ENCODE measurements around the gene AGAP3. TPM values are rescaled to one million over a fixed set of nuclear protein-coding genes. Genes with fewer than 3 reads are reported as not detected.
A peak's percentile ranks its signal among the peaks of the same experiment; 100 is the strongest.

The AGAP3 gene
- total and polyA plus RNA-seq, 4 experiments from 2014 or later = 3.0 to 65.8 (median 31.2) TPM

GRCh38 chr7:151177310-151177709 is 91.0 kb downstream of the AGAP3 start:
- H3K27me3 Mint-ChIP-seq = peaks cover 14 to 17% of the 10 kb centered on the region in 2 donors
- no peak overlapping the region for H3K4me3 ChIP-seq (ENCODE audit: low read length in 2 of 2)
- peaks cover 6 to 12% (median 9%) of the 10 kb centered on the region in 4 donors for H3K4me1 Mint-ChIP-seq
- POLR2A ChIA-PET (ENCODE audit: partially characterized antibody) = no interaction called here
- no peaks in the 10 kb centered on the region for H3K27me3 ChIP-seq (ENCODE audit: insufficient read depth, low read length)
- no peak overlapping the region for H3K4me3 Mint-ChIP-seq
- no peaks in the 10 kb centered on the region for H3K9me3 Mint-ChIP-seq
- H3K36me3 Mint-ChIP-seq = no peaks in the 10 kb centered on the region
- intact Hi-C loops (cut with micrococcal nuclease) = no loop called here
- no peak overlapping the region for H3K27ac ChIP-seq (ENCODE audit: low read depth, low read length)
- H3K4me1 ChIP-seq (ENCODE audit: insufficient read depth, low read length) = no peaks in the 10 kb centered on the region
- H3K36me3 ChIP-seq (ENCODE audit: insufficient read depth, low read length) = no peaks in the 10 kb centered on the region
- no peak overlapping the region for H3K27ac Mint-ChIP-seq
- CTCF ChIA-PET (ENCODE audit: partially characterized antibody) = interaction anchor here (1.3 kb wide), 1 partner anchor 67 kb away, joined by 3 read pairs; no protein-coding TSS in a partner anchor
- H3K9me3 ChIP-seq (ENCODE audit: control insufficient read depth in 1 of 2, low read length in 2 of 2) = no peaks in the 10 kb centered on the region
- DNase-seq = no peak

GRCh38 chr7:151178236-151178635 is 92.0 kb downstream of the AGAP3 start:
- H3K4me3 ChIP-seq (ENCODE audit: low read length in 2 of 2) = no peak overlapping the region
- Mint-ChIP-seq H3K27me3 (peaks cover 6 to 11% of the 10 kb centered on the region in 2 donors), H3K27ac (no peak overlapping the region), H3K4me3 (no peak overlapping the region), H3K36me3 (no peaks in the 10 kb centered on the region), H3K9me3 (no peaks in the 10 kb centered on the region), H3K4me1 (peaks cover 0 to 4% (median 1%) of the 10 kb centered on the region in 4 donors)
- no peaks in the 10 kb centered on the region for H3K9me3 ChIP-seq (ENCODE audit: control insufficient read depth in 1 of 2, low read length in 2 of 2)
- intact Hi-C loops (cut with micrococcal nuclease) = no loop called here
- no peak overlapping the region for H3K27ac ChIP-seq (ENCODE audit: low read depth, low read length)
- H3K4me1 ChIP-seq (ENCODE audit: insufficient read depth, low read length) = no peaks in the 10 kb centered on the region
- no peaks in the 10 kb centered on the region for H3K36me3 ChIP-seq (ENCODE audit: insufficient read depth, low read length)
- CTCF ChIA-PET (ENCODE audit: partially characterized antibody) = interaction anchor here (0.6 kb wide), 1 partner anchor 43 kb away, joined by 3 read pairs; no protein-coding TSS in a partner anchor
- POLR2A ChIA-PET (ENCODE audit: partially characterized antibody) = no interaction called here
- DNase-seq = no peak
- no peaks in the 10 kb centered on the region for H3K27me3 ChIP-seq (ENCODE audit: insufficient read depth, low read length)

- Mint-ChIP-seq H3K27ac (peak overlapping the region in 1 of 7 donors; percentile 17), H3K4me3 (no peak overlapping the region), H3K36me3 (no peaks in the 10 kb centered on the region), H3K27me3 (peaks cover 4 to 11% of the 10 kb centered on the region in 2 donors), H3K4me1 (peaks cover 0 to 4% (median 0%) of the 10 kb centered on the region in 4 donors), H3K9me3 (no peaks in the 10 kb centered on the region)
- H3K4me1 ChIP-seq (ENCODE audit: insufficient read depth, low read length) = no peaks in the 10 kb centered on the region
- H3K36me3 ChIP-seq (ENCODE audit: insufficient read depth, low read length) = no peaks in the 10 kb centered on the region
- H3K4me3 ChIP-seq (ENCODE audit: low read length in 2 of 2) = no peak overlapping the region
- intact Hi-C loops (cut with micrococcal nuclease) = no loop called here
- no peak overlapping the region for H3K27ac ChIP-seq (ENCODE audit: low read depth, low read length)
- CTCF ChIA-PET (ENCODE audit: partially characterized antibody) = interaction anchor here (0.6 to 1.5 kb wide), 2 partner anchors 13 to 42 kb away, joined by 3 to 5 read pairs; no protein-coding TSS in a partner anchor
- DNase-seq = no peak
- POLR2A ChIA-PET (ENCODE audit: partially characterized antibody) = no interaction called here
- H3K9me3 ChIP-seq (ENCODE audit: control insufficient read depth in 1 of 2, low read length in 2 of 2) = no peaks in the 10 kb centered on the region
- H3K27me3 ChIP-seq (ENCODE audit: insufficient read depth, low read length) = no peaks in the 10 kb centered on the region
Measured at GRCh38 chr7:151178831-151179230, 92.6 kb downstream of the AGAP3 start.

- H3K36me3 ChIP-seq (ENCODE audit: insufficient read depth, low read length) = no peaks in the 10 kb centered on the region
- H3K27ac ChIP-seq (ENCODE audit: low read depth, low read length) = no peak overlapping the region
- no peaks in the 10 kb centered on the region for H3K9me3 ChIP-seq (ENCODE audit: control insufficient read depth in 1 of 2, low read length in 2 of 2)
- Mint-ChIP-seq H3K4me1 (peaks cover 0 to 4% (median 0%) of the 10 kb centered on the region in 4 donors), H3K4me3 (no peak overlapping the region), H3K36me3 (no peaks in the 10 kb centered on the region), H3K27me3 (peaks cover 4 to 11% of the 10 kb centered on the region in 2 donors), H3K9me3 (no peaks in the 10 kb centered on the region), H3K27ac (peak overlapping the region in 1 of 7 donors; percentile 17)
- POLR2A ChIA-PET (ENCODE audit: partially characterized antibody) = no interaction called here
- H3K4me1 ChIP-seq (ENCODE audit: insufficient read depth, low read length) = no peaks in the 10 kb centered on the region
- CTCF ChIA-PET (ENCODE audit: partially characterized antibody) = interaction anchor here (1.5 kb wide), 1 partner anchor 13 kb away, joined by 5 read pairs; no protein-coding TSS in a partner anchor
- DNase-seq = no peak
- intact Hi-C loops (cut with micrococcal nuclease) = no loop called here
- H3K4me3 ChIP-seq (ENCODE audit: low read length in 2 of 2) = no peak overlapping the region
- H3K27me3 ChIP-seq (ENCODE audit: insufficient read depth, low read length) = no peaks in the 10 kb centered on the region
Measured at GRCh38 chr7:151179287-151179860, 93.1 kb downstream of the AGAP3 start.

- Histone ChIP-seq H3K4me3 (ENCODE audit: low read length in 2 of 2) (no peak overlapping the region), H3K27ac (ENCODE audit: low read depth, low read length) (no peak overlapping the region), H3K4me1 (ENCODE audit: insufficient read depth, low read length) (no peaks in the 10 kb centered on the region), H3K27me3 (ENCODE audit: insufficient read depth, low read length) (no peaks in the 10 kb centered on the region), H3K36me3 (ENCODE audit: insufficient read depth, low read length) (no peaks in the 10 kb centered on the region), H3K9me3 (ENCODE audit: control insufficient read depth in 1 of 2, low read length in 2 of 2) (no peaks in the 10 kb centered on the region)
- Mint-ChIP-seq H3K27me3 (peaks cover 4 to 8% of the 10 kb centered on the region in 2 donors), H3K9me3 (no peaks in the 10 kb centered on the region), H3K36me3 (no peaks in the 10 kb centered on the region), H3K4me1 (peaks cover 0 to under 1% (median 0%) of the 10 kb centered on the region in 4 donors), H3K4me3 (no peak overlapping the region), H3K27ac (no peak overlapping the region)
- ChIA-PET CTCF (ENCODE audit: partially characterized antibody) (interaction anchor here (1.5 kb wide), 1 partner anchor 14 kb away, joined by 5 read pairs; no protein-coding TSS in a partner anchor), POLR2A (ENCODE audit: partially characterized antibody) (no interaction called here)
- intact Hi-C loops (cut with micrococcal nuclease) = no loop called here
- no peak for DNase-seq
Measured at GRCh38 chr7:151179946-151180345, 93.7 kb downstream of the AGAP3 start.

GRCh38 chr7:151181011-151181431 is 94.7 kb downstream of the AGAP3 start:
- H3K36me3 ChIP-seq (ENCODE audit: insufficient read depth, low read length) = no peaks in the 10 kb centered on the region
- intact Hi-C loops (cut with micrococcal nuclease) = no loop called here
- H3K36me3 Mint-ChIP-seq = no peaks in the 10 kb centered on the region
- H3K27ac ChIP-seq (ENCODE audit: low read depth, low read length) = no peak overlapping the region
- POLR2A ChIA-PET (ENCODE audit: partially characterized antibody) = no interaction called here
- H3K27ac Mint-ChIP-seq = no peak overlapping the region
- H3K27me3 ChIP-seq (ENCODE audit: insufficient read depth, low read length) = no peaks in the 10 kb centered on the region
- no peaks in the 10 kb centered on the region for H3K9me3 ChIP-seq (ENCODE audit: control insufficient read depth in 1 of 2, low read length in 2 of 2)
- no peak overlapping the region for H3K4me3 ChIP-seq (ENCODE audit: low read length in 2 of 2)
- no peaks in the 10 kb centered on the region for H3K4me1 Mint-ChIP-seq
- no peak overlapping the region for H3K4me3 Mint-ChIP-seq
- CTCF ChIA-PET (ENCODE audit: partially characterized antibody) = interaction anchor here (1.1 to 1.4 kb wide), 2 partner anchors 12 to 13 kb away, joined by 3 read pairs; no protein-coding TSS in a partner anchor
- H3K9me3 Mint-ChIP-seq = peaks cover 0 to 1% (median 0%) of the 10 kb centered on the region in 8 donors
- no peak for DNase-seq
- no peaks in the 10 kb centered on the region for H3K4me1 ChIP-seq (ENCODE audit: insufficient read depth, low read length)
- peaks cover 4 to 8% of the 10 kb centered on the region in 2 donors for H3K27me3 Mint-ChIP-seq

- H3K27me3 ChIP-seq (ENCODE audit: insufficient read depth, low read length) = no peaks in the 10 kb centered on the region
- H3K4me3 ChIP-seq (ENCODE audit: low read length in 2 of 2) = no peak overlapping the region
- H3K4me3 Mint-ChIP-seq = no peak overlapping the region
- H3K27ac ChIP-seq (ENCODE audit: low read depth, low read length) = no peak overlapping the region
- intact Hi-C loops (cut with micrococcal nuclease) = no loop called here
- ChIA-PET POLR2A (ENCODE audit: partially characterized antibody) (no interaction called here), CTCF (ENCODE audit: partially characterized antibody) (interaction anchor here (1.0 kb wide), 1 partner anchor 41 kb away, joined by 3 read pairs; the partner anchor contains the start of gene ABCF2)
- no peak for DNase-seq
- no peaks in the 10 kb centered on the region for H3K9me3 ChIP-seq (ENCODE audit: control insufficient read depth in 1 of 2, low read length in 2 of 2)
- peaks cover 0 to 1% (median 0%) of the 10 kb centered on the region in 8 donors for H3K9me3 Mint-ChIP-seq
- H3K4me1 Mint-ChIP-seq = no peaks in the 10 kb centered on the region
- peaks cover 0 to 2% of the 10 kb centered on the region in 2 donors for H3K27me3 Mint-ChIP-seq
- no peak overlapping the region for H3K27ac Mint-ChIP-seq
- no peaks in the 10 kb centered on the region for H3K4me1 ChIP-seq (ENCODE audit: insufficient read depth, low read length)
- H3K36me3 Mint-ChIP-seq = no peaks in the 10 kb centered on the region
- H3K36me3 ChIP-seq (ENCODE audit: insufficient read depth, low read length) = no peaks in the 10 kb centered on the region
Measured at GRCh38 chr7:151185762-151186639, 99.7 kb downstream of the AGAP3 start.

Data from CD4-positive, alpha-beta memory T cell (primary cell).